PFSK-1 (cell line): Measurements from ENCODE around the gene ILDR2.

Experiments
- POLR2AphosphoS5 ChIP-seq: IDR thresholded peaks from 2 replicates; pipeline ENCODE4 v1.6.1; 2012; ENCODE audit warnings: low read depth, mild to moderate bottlenecking, control low read depth, low read length, moderate library complexity
- REST ChIP-seq, 2 experiments: IDR thresholded peaks; 2 replicates each; pipeline versions ENCODE4 v1.6.1 to v1.8.0; 2011 to 2012; ENCODE audit warnings: low read depth in 2 of 2, low read length in 2 of 2, control low read depth in 1 of 2, inconsistent platforms in 1 of 2, mild to moderate bottlenecking in 1 of 2, moderate library complexity in 1 of 2; ENCODE audit not compliant: insufficient read depth in 1 of 2
- SIN3A ChIP-seq: IDR thresholded peaks from 2 replicates; pipeline ENCODE4 v1.6.1; 2012; ENCODE audit warnings: mild to moderate bottlenecking, low read length, moderate library complexity, borderline replicate concordance; ENCODE audit not compliant: insufficient read depth
- TAF1 ChIP-seq: IDR thresholded peaks from 2 replicates; pipeline ENCODE4 v1.6.1; 2012; ENCODE audit warnings: low read length, control low read depth, borderline replicate concordance; ENCODE audit not compliant: insufficient read depth

GRCh38 chr1:166969074-166969677, 6.2 kb downstream of the ILDR2 start:
- TF ChIP-seq REST (IDR thresholded peaks at IDR 0.05; ENCODE audit: insufficient read depth in 1 of 2, low read depth in 2 of 2, low read length in 2 of 2), result no peak
- no peak for TF ChIP-seq TAF1
- no peak for TF ChIP-seq POLR2AphosphoS5
- TF ChIP-seq SIN3A, result no peak
